Skeletal muscle satellite cell (primary cell): ENCODE data around the gene SYNPR.

Source experiments
- H3K27me3 ChIP-seq: 2 replicates; pipeline ENCODE4 v1.7.0; 2013; ENCODE audit warnings: low read length; ENCODE audit not compliant: control insufficient read depth, insufficient read depth
- H3K36me3 ChIP-seq: 2 replicates; pipeline ENCODE4 v1.7.0; 2013; ENCODE audit warnings: mild to moderate bottlenecking, control low read depth, low read length; ENCODE audit not compliant: insufficient read depth
- H3K4me1 ChIP-seq: 2 replicates; pipeline ENCODE4 v1.7.0; 2013; ENCODE audit warnings: low read length; ENCODE audit not compliant: control insufficient read depth, insufficient read depth
- H3K4me2 ChIP-seq: 2 replicates; pipeline ENCODE4 v1.7.0; 2013; ENCODE audit warnings: mild to moderate bottlenecking, low read length
- H3K4me3 ChIP-seq: 2 replicates; pipeline ENCODE4 v1.7.0; 2013; ENCODE audit warnings: low read length
- H3K9ac ChIP-seq: 2 replicates; pipeline ENCODE4 v1.7.0; 2013; ENCODE audit warnings: mild to moderate bottlenecking, low read depth, low read length, moderate library complexity
- H3K9me3 ChIP-seq: replicated peaks from 2 replicates; pipeline ENCODE4 v1.7.0; 2013; ENCODE audit warnings: mild to moderate bottlenecking, control low read depth, low read length

SYNPR gene

DNA sequence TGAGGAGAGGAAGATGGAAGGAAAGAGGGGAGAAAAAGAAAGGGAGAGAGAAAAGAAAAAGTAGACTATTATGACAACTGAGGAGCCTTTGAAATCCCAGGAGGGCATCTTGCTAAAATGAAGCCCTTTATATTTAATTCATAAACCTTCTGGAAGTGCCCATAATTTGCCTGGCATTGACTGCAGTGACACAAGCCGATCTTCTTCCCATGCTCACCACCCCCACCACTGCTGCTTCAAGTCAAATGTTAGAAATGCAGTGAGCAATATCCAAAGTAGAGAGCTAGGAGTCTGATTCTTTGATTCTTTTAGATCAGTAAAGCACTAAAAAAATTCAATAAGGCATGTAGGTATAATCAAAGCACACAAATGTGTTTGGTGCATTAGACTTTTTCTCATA is 235.7 kb downstream of the SYNPR start:
- Histone ChIP-seq H3K4me1 (no peaks in the 10 kb centered on the region), H3K4me3 (no peak overlapping the region), H3K36me3 (no peaks in the 10 kb centered on the region), H3K9me3 (no peaks in the 10 kb centered on the region), H3K9ac (no peak overlapping the region), H3K27me3 (peaks cover 19% of the 10 kb centered on the region), H3K4me2 (no peak overlapping the region)

DNA sequence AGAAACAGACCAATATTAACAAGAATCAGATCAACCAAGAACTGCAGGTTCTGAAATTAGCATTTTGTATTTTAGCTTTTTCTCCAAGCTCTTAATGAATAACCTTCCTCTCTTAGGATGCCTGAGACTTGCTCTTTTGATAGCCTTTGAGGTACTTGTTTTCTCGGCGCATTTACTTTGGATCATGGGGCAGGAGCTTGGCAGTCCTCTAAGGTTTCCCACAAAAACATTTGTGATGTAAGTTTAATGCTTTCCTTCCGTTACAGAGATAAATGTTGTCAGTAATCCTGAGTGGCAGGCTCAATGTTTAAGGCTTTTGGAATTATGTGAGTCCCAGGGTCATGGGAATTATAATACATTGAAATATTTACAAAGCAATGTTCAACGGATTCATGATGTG is 236.6 kb downstream of the SYNPR start:
- H3K4me1 ChIP-seq, result no peaks in the 10 kb centered on the region
- no peaks in the 10 kb centered on the region for H3K36me3 ChIP-seq
- H3K4me3 ChIP-seq, result no peak overlapping the region
- H3K9ac ChIP-seq, result no peak overlapping the region
- H3K9me3 ChIP-seq, result no peaks in the 10 kb centered on the region
- no peak overlapping the region for H3K4me2 ChIP-seq
- H3K27me3 ChIP-seq, result peaks cover 19% of the 10 kb centered on the region

DNA sequence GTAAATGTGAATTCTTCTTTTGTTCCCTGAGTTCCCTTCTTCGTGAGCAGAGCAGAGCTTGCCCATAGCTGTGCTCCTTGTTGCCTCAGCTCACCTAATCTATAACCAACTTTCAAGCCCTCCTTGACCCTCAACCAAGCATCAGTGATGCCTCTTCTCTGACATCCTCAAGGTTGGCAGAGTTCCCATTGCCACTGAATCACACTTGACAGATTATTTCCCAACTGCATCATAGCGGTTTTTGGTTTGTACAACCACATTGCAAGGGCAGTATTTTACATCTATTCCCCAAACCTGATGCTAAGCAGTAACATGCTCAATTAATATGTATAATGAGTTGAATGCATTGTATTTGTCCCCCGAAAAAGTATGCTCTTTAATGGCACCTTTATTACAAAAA is 241.3 kb downstream of the SYNPR start:
- no peaks in the 10 kb centered on the region for H3K4me1 ChIP-seq
- no peak overlapping the region for H3K4me2 ChIP-seq
- no peak overlapping the region for H3K4me3 ChIP-seq
- H3K27me3 ChIP-seq, result peaks cover 20% of the 10 kb centered on the region
- H3K9me3 ChIP-seq, result no peaks in the 10 kb centered on the region
- no peaks in the 10 kb centered on the region for H3K36me3 ChIP-seq
- H3K9ac ChIP-seq, result no peak overlapping the region

DNA sequence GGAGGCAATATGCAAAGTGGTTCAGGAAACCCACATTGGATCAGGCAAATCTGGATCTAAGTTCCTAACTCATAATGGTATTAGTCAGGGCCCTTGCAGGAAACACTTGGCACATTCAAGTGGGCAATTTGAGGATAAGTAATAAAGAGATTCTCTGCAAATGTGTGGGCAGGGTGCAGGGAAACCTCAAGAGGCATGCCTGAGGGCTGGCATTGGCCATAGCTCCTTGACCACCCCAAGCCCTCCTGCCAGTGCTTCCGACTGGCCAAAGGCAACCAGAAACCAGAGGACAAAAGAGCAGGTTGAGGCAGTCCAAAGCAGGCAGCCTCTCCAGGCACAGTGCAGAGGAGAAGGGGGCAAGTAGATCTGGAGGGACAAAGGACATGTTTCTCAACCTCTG is 243.5 kb downstream of the SYNPR start:
- no peaks in the 10 kb centered on the region for H3K36me3 ChIP-seq
- H3K9ac ChIP-seq, result no peak overlapping the region
- H3K9me3 ChIP-seq, result no peaks in the 10 kb centered on the region
- H3K27me3 ChIP-seq, result peaks cover 18% of the 10 kb centered on the region
- no peak overlapping the region for H3K4me2 ChIP-seq
- H3K4me3 ChIP-seq, result no peak overlapping the region
- no peaks in the 10 kb centered on the region for H3K4me1 ChIP-seq

DNA sequence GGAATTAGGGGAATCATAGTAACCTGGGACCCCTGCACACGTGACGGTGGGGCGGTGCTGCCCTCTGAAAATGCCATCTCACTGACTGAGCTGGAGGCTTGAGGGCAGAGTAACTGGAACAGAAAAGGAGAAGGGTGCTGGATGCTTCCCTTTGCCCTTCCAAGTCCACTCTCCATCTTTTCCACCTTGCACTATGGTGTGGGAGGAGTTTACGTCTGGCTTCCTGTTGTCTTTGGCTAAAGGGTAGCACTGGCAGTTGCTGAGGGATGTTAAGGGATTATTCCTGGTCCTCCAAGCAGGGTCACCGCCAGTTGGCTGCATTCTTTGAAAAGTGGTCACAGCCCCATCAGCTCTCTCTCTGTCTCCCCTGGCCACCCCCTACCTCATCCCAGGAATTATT is 245.0 kb downstream of the SYNPR start:
- no peak overlapping the region for H3K4me3 ChIP-seq
- H3K9ac ChIP-seq, result no peak overlapping the region
- no peaks in the 10 kb centered on the region for H3K9me3 ChIP-seq
- peaks cover 14% of the 10 kb centered on the region for H3K27me3 ChIP-seq
- H3K4me2 ChIP-seq, result no peak overlapping the region
- no peaks in the 10 kb centered on the region for H3K36me3 ChIP-seq
- no peaks in the 10 kb centered on the region for H3K4me1 ChIP-seq

DNA sequence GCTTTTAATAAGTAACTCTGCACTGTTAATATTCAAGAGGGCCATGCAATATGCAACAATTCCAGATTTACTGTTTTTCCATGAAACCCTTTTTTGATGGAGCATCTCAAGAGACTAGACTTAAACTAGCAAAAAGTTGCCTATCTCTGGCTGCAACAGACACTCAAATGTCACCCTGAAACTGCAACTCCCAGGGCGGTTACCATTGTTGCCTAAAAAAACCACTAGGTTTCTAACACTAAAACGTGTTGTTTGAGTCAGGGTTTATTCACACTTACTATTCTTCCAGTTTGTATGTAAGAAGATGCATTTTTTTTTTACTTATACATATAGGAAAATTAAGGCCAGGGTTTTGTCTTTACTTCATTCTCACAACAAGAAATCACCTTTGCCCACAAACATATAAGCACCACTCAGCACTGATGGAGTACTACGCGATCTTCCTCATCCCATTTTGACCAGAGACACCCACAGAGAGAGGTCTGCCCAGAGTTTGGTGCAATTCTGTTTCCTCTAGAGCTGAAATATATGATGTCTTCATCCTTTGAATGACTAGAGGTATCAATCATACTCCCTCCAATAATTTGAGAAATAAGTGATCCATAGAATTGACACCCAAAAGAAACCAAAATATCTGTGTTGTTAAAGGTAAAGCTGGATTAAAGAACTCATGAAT is 250.4 kb downstream of the SYNPR start:
- H3K36me3 ChIP-seq, result no peaks in the 10 kb centered on the region
- H3K4me1 ChIP-seq, result no peaks in the 10 kb centered on the region
- H3K9ac ChIP-seq, result no peak overlapping the region
- no peak overlapping the region for H3K4me2 ChIP-seq
- H3K9me3 ChIP-seq, result no peaks in the 10 kb centered on the region
- peaks cover 6% of the 10 kb centered on the region for H3K27me3 ChIP-seq
- H3K4me3 ChIP-seq, result no peak overlapping the region

DNA sequence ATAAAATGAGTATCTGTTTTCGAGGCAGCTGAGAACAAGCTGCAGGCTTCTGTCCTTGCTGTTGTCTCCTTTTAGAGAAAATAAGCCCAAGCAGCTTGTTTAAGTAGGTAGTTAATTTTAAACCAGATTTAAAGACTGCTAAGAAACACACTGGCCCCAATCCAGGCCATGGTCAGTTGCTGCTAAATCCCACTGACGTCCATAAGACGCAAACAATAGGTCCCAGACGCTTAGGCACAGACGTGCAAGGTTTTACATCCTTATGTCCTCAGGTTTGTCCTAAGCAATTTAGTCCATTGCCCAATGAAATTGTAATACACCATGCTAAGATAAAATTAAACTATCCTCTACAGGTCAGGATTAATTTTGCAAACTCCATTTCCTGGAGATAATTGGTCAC is 254.4 kb downstream of the SYNPR start:
- Histone ChIP-seq H3K4me2 (no peak overlapping the region), H3K4me3 (no peak overlapping the region), H3K9ac (no peak overlapping the region), H3K4me1 (no peaks in the 10 kb centered on the region), H3K27me3 (no peaks in the 10 kb centered on the region), H3K9me3 (no peaks in the 10 kb centered on the region), H3K36me3 (no peaks in the 10 kb centered on the region)

DNA sequence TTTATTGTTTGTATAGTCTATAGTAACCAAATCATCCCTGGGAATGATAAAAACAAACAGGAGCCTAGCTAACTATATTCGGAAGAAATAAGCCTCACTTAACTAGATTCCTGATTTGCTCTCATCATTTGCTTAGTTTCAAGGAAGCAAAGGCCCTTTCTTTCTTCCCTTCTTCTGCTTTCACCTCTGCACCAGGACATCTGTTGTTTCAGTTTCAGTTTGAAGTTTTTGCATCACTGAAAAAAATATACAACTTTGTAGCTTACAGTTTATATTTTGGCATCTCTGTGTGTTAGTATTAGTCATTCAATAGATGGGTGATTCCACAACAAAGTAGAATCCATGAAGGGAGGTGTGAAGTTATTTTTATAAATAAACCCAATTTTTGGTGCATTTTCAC is 260.8 kb downstream of the SYNPR start:
- no peaks in the 10 kb centered on the region for H3K4me1 ChIP-seq

DNA sequence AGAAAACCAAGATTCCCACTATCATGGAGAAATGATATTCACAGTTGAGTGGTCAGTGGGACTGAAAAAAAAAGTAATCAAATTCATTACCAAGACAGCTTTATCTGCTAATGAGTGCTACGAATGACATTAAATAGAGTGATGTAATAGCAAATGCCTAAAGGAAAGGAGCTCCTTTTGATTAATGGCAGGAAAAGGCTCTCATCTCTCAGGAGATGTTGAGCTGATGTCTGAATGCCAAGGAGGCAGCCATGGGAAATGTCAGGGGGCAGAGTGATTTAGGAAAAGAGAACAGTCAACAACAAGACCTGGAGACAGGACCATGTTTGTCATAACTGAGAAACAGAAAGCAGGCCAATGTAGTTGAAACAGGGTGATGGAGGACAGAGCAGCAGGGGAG is 277.7 kb downstream of the SYNPR start:
- no peak overlapping the region for H3K4me3 ChIP-seq
- no peaks in the 10 kb centered on the region for H3K9me3 ChIP-seq
- H3K4me1 ChIP-seq, result no peaks in the 10 kb centered on the region
- no peaks in the 10 kb centered on the region for H3K27me3 ChIP-seq
- H3K4me2 ChIP-seq, result no peak overlapping the region
- H3K36me3 ChIP-seq, result no peaks in the 10 kb centered on the region
- H3K9ac ChIP-seq, result no peak overlapping the region

More for the DNA sequence above, 260.8 kb downstream of the SYNPR start:
- Histone ChIP-seq H3K9ac (no peak overlapping the region), H3K27me3 (peaks cover 4% of the 10 kb centered on the region), H3K9me3 (no peaks in the 10 kb centered on the region), H3K4me2 (no peak overlapping the region), H3K36me3 (no peaks in the 10 kb centered on the region), H3K4me3 (no peak overlapping the region)

DNA sequence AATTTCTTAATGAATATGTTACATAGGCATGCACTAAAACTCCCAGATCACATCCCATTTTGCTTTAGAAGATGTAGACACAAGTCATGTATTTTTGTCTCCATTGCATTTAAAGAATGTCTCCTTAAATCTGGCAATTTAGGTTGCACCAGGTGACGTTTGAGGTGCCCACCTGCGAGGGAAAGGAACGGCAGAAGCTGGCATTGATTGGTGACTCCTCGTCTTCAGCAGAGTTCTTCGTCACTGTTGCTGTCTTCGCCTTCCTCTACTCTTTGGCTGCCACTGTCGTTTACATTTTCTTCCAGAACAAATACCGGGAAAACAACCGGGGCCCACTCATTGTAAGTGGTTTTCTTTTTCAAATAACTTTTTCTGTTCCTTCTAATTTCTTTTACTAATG is 278.3 kb downstream of the SYNPR start:
- Histone ChIP-seq H3K9ac (no peak overlapping the region), H3K4me1 (no peaks in the 10 kb centered on the region), H3K4me3 (no peak overlapping the region), H3K9me3 (no peaks in the 10 kb centered on the region), H3K27me3 (no peaks in the 10 kb centered on the region), H3K36me3 (no peaks in the 10 kb centered on the region), H3K4me2 (no peak overlapping the region)

DNA sequence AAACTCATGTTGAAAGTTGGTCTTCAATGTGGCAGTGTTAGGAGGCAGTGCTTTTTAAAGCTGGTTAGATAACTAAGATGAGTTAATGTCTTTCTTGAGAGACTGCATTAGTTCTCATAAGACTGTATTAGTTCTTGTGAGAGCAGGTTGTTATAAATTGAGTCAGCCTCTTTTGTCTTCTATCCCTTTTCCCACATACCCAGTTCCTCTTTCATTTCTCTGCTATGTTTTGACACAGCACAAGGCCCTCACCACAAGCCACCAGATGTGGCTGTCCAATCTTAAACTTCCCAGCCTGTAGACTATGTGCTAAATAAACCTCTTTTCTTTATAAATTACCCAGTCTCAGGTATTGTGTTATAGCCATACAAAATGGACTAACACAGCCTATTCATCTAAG is 279.8 kb downstream of the SYNPR start:
- no peak overlapping the region for H3K9ac ChIP-seq
- no peaks in the 10 kb centered on the region for H3K4me1 ChIP-seq
- H3K4me2 ChIP-seq, result no peak overlapping the region
- no peak overlapping the region for H3K4me3 ChIP-seq
- H3K9me3 ChIP-seq, result no peaks in the 10 kb centered on the region
- no peaks in the 10 kb centered on the region for H3K27me3 ChIP-seq
- no peaks in the 10 kb centered on the region for H3K36me3 ChIP-seq

DNA sequence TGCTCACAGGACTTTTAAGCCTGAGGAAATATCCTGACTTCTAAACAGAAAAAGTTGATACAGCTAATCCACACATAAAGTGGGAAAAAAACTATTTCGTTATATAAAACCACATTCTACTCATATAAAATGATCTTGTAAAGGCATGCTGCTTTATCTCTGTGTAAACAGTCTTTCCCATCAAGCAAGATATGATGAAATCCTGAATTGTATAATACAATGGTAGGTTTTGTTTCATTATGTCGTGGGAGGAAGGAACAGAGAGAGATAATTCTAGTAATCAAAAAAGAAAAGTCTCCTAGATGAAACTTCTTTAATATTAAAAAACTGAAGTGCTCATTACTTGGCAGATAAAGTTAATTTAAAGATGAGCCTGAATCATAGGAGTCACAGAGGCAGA is 281.8 kb downstream of the SYNPR start:
- Histone ChIP-seq H3K9me3 (no peaks in the 10 kb centered on the region), H3K27me3 (no peaks in the 10 kb centered on the region), H3K4me1 (no peaks in the 10 kb centered on the region), H3K9ac (no peak overlapping the region), H3K4me2 (no peak overlapping the region), H3K36me3 (no peaks in the 10 kb centered on the region), H3K4me3 (no peak overlapping the region)
